BJ (cell line): ENCODE measurements around the gene LSM12. TPM values are rescaled to one million over a fixed set of nuclear protein-coding genes. Genes with fewer than 3 reads are reported as not detected.
A peak's percentile ranks its signal among the peaks of the same experiment; 100 is the strongest.

ENCODE experiments used
- CTCF ChIA-PET: fragments of 350-600 bp; formaldehyde crosslinking; extraction: SDS; loops from one replicate; lab custom pipeline; 2021; ENCODE audit warnings: antibody characterized with exemption, inconsistent platforms; lab: Yijun Ruan, JAX
- POLR2A ChIA-PET: fragments of 300-600 bp; sonication (Branson Sonifier 250); formaldehyde crosslinking; extraction: SDS; loops from one replicate; lab custom pipeline; 2021; ENCODE audit warnings: antibody characterized with exemption; lab: Charles Lee
- DNase-seq: peaks from one replicate; pipeline ENCODE4 v3.0.0-alpha.2; 2011; ENCODE audit warnings: low read depth
- H3K27me3 ChIP-seq: 2 replicates; pipeline ENCODE4 v1.6.0; 2011; ENCODE audit warnings: low read length; ENCODE audit not compliant: control insufficient read depth, insufficient read depth
- H3K36me3 ChIP-seq: 2 replicates; pipeline ENCODE4 v1.5.1; 2011; ENCODE audit warnings: low read length; ENCODE audit not compliant: control insufficient read depth, insufficient read depth
- H3K4me3 ChIP-seq: 2 replicates; pipeline ENCODE4 v1.5.1; 2011; ENCODE audit warnings: low read depth, mild to moderate bottlenecking, control low read depth, low read length
- CTCF ChIP-seq: IDR thresholded peaks from 2 replicates; pipeline ENCODE4 v1.5.1; 2011; ENCODE audit warnings: low read depth, mild to moderate bottlenecking, control low read depth, inconsistent platforms, low read length, moderate library complexity; ENCODE audit not compliant: insufficient read depth
- polyA plus RNA-seq: library from polyadenylated mRNA; depleted of rRNA; stranded (reverse); fragments of >200 nt; gene quantifications from 2 replicates; pipeline ENCODE4 v1.2.3, GENCODE V29; 2011

Gene LSM12
- polyA plus RNA-seq, 1 experiment = 36.3 TPM

- Histone ChIP-seq H3K4me3 (no peak overlapping the region), H3K27me3 (no peaks in the 10 kb centered on the region), H3K36me3 (peaks cover 30% of the 10 kb centered on the region)
- ChIA-PET CTCF (interaction anchor here (1.1 to 2.5 kb wide), 2 partner anchors 24 to 31 kb away, joined by 3 to 9 read pairs; no protein-coding TSS in a partner anchor), POLR2A (no interaction called here)
- TF ChIP-seq CTCF = no peak
- no peak for DNase-seq
Observed at GRCh38 chr17:44091200-44091997, 24.9 kb upstream of the LSM12 start.

DNA sequence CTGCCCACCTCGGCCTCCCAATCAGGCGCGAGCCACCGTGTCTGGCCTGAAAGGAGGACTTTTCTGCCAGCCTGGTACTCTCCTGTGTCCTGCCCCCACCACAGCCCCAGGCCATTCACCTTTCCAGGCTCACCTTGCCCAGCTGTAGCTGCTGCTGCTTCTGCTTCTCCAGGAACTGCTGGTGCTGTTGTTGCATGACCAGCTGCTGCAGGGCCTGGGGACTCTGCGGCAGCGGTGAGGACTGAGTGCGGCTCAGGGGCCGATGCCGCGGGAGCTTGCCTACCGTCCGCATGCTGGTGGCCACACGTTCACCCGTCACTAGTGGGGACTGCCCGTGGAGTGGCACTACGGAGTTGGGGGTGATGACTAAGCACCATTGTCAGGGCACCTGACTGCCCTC, 21.8 kb upstream of the LSM12 start:
- DNase-seq = no peak
- CTCF ChIA-PET = interaction anchor here (2.0 to 3.0 kb wide), 2 partner anchors 27 to 35 kb away, joined by 6 to 17 read pairs; partner anchors contain the start of gene HDAC5
- H3K27me3 ChIP-seq = no peaks in the 10 kb centered on the region
- H3K36me3 ChIP-seq = peaks cover 41% of the 10 kb centered on the region
- POLR2A ChIA-PET = no interaction called here
- no peak overlapping the region for H3K4me3 ChIP-seq
- TF ChIP-seq CTCF = no peak

DNA sequence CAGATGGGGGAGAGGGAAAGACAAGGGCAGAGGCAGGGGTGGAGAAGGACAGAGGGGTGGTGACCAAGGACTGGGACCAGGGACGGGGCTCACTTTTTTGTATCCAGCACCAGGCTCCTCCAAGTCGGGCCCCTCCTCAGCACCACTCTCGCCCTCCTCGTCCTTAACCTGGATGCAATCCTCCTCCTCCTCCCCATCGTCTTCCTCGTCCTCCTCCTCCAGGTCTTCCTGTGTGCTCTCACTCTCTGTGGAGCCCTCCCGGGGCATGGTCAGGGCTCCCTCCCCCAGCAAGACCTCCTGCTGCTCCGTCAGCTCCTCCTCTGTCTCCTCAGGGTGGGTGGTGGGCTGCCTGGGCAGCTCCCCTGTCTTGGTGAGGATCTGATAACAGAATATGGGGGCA, 20.8 kb upstream of the LSM12 start:
- no peaks in the 10 kb centered on the region for H3K27me3 ChIP-seq
- no peak for TF ChIP-seq CTCF
- POLR2A ChIA-PET = no interaction called here
- DNase-seq = no peak
- peaks cover 39% of the 10 kb centered on the region for H3K36me3 ChIP-seq
- H3K4me3 ChIP-seq = no peak overlapping the region
- CTCF ChIA-PET = interaction anchor here (1.1 to 3.0 kb wide), 4 partner anchors 12 to 36 kb away, joined by 3 to 17 read pairs (median 4); partner anchors contain the start of gene HDAC5

GRCh38 chr17:44086364-44087311, 20.2 kb upstream of the LSM12 start:
- ChIA-PET POLR2A (no interaction called here), CTCF (interaction anchor here (0.9 to 3.0 kb wide), 7 partner anchors 12 to 58 kb away, joined by 3 to 17 read pairs (median 3); no protein-coding TSS in a partner anchor)
- peak; percentile 62 for DNase-seq
- peaks cover 37% of the 10 kb centered on the region for H3K36me3 ChIP-seq
- no peak for TF ChIP-seq CTCF
- H3K27me3 ChIP-seq = no peaks in the 10 kb centered on the region
- H3K4me3 ChIP-seq = no peak overlapping the region
